HG03108 (cell line): ENCODE measurements around the gene NXPE4.

Experiments used
- ATAC-seq: cut with Tn5 transposase; IDR thresholded peaks from one replicate; pipeline ENCODE4 v1.9.1; 2021; ENCODE audit warnings: moderate library complexity; ENCODE audit not compliant: unreplicated experiment

Gene NXPE4

DNA sequence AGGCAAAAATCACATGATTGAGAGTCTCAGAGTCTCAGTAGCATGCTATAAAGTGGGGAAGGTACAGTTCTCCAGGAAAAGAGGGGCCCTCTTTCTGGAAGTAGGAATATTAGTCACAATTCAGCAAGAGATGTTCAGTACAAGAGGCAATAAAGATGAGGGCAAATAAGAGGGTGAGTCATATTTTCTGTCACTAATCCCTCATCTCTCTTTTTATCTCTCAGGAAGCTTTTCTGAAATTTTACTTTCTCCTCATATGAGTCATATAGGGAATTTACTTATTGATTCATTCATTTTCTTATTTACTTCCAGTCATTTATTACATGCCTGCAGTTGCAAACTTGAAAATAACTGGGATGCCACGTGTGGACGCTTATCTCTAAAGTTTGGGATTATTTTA, 32.5 kb downstream of the NXPE4 start:
- ATAC-seq: no peak

DNA sequence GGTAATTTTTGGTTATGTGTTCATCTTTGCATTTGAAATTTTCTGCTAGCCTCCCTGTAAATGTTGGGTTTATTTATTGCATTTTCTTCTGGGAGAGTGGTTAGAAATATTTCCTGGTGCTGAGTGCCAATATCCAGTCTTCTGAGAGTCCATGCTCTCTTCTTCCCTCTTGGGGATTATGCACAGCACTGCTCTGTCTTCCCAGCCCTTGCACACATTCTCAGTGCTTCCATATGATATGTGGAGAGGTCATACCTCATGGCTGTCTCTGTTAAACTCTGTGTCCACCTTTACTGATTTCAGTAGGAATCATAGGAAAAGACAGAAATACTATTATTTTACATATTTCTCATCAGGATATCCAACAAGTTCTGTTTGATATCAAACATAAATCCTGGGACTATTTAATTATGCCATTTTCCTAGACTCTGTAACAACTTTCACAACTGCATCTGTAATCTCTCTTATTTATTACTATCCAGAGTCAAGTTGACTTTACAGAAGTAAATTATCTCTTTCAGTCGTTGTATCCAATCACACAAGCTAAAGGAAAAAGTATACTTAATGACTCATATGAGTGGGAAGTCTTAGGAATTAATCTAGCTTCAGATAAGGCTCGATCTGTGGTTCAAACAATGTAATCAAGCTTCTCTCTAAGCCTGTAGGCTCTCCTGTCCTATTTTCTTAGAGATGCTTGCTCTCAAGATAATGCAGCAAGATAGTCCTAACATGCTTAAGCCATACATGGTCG, 33.2 kb downstream of the NXPE4 start:
- no peak for ATAC-seq

- no peak for ATAC-seq
Measured at GRCh38 chr11:114559425-114560310, 35.9 kb downstream of the NXPE4 start, which contains the start of gene NXPE1. Gene NXPE1 (minus strand): TSS chr11:114559881. CDS start chr11:114551201, 8,680 bp downstream.

- no peak for ATAC-seq
Measured at GRCh38 chr11:114556135-114556534, 39.5 kb downstream of the NXPE4 start.

- no peak for ATAC-seq
Measured at GRCh38 chr11:114553642-114554041, 41.9 kb downstream of the NXPE4 start.

GRCh38 chr11:114551060-114551459, 44.5 kb downstream of the NXPE4 start:
- ATAC-seq: no peak

- no peak for ATAC-seq
Measured at GRCh38 chr11:114525682-114526081, 69.9 kb downstream of the NXPE4 start.

GRCh38 chr11:114524122-114524521, 71.5 kb downstream of the NXPE4 start:
- ATAC-seq: no peak

DNA sequence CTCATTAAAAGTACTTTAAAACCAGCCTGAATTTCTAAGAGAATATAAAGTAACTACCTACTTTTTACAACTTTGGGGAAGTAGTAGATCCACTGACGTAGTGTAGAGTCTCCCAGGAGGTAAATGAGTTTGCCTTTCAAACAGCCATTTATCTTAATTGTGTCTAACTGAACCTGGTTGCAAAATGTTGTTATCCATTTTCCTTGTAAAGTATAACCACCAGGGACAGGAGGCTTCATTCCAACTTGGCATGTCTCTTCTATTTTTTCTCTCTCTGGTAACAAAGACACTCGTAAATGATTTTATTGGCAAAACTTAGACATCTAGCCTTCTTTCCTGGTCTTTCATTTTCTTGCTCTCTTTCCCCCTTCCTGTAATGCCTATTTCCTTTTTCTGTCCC, 72.8 kb downstream of the NXPE4 start:
- ATAC-seq: no peak
